ENCODE data around the gene CEP170B. TPM values are rescaled to one million over a fixed set of nuclear protein-coding genes. Genes with fewer than 3 reads are reported as not detected.

The CEP170B gene
- total RNA-seq, 1 experiment from 2014 or later = 14.4 TPM

DNA sequence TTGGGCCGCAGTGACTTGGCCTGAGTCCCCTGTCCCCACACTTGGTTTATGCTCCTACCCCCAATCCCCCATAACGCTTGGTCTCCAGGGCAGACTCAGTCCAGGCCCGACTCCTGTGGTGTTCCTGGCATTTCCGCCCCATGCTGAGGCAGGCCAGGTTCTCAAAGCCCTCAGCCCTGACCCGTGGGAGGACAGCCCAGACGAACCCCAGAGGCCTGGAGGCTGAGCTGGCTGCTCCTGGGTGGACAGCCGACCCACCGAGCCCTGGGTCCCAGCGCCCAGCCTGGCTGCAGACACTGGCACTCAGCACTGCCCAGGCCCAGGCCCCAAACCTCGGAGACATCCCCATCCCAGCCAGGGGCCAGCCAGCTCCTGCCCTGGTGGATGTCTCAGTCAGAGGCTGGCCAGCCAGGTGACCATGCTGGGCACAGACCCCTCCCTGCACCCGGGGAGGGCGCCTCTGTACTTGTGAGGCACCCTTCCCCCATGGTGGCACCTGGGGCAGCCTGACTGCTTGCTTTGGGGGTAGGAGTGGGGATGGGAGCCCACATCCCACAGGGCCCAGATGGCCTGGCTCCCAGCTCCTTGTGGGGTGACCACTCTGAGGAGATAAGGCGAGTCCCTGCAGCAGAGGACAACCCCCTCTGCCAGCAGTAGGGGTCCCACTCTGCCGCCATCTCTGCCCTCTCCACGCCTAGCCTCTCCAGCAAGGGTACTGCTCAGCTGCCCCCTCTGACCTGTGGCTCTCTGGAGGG is 61.0 kb downstream of the CEP170B start:
- no peak for DNase-seq (ENCODE audit: low spot score)
- in situ Hi-C loops (cut with HindIII; ENCODE audit: low sequenced_read_pairs) = no loop called here

DNA sequence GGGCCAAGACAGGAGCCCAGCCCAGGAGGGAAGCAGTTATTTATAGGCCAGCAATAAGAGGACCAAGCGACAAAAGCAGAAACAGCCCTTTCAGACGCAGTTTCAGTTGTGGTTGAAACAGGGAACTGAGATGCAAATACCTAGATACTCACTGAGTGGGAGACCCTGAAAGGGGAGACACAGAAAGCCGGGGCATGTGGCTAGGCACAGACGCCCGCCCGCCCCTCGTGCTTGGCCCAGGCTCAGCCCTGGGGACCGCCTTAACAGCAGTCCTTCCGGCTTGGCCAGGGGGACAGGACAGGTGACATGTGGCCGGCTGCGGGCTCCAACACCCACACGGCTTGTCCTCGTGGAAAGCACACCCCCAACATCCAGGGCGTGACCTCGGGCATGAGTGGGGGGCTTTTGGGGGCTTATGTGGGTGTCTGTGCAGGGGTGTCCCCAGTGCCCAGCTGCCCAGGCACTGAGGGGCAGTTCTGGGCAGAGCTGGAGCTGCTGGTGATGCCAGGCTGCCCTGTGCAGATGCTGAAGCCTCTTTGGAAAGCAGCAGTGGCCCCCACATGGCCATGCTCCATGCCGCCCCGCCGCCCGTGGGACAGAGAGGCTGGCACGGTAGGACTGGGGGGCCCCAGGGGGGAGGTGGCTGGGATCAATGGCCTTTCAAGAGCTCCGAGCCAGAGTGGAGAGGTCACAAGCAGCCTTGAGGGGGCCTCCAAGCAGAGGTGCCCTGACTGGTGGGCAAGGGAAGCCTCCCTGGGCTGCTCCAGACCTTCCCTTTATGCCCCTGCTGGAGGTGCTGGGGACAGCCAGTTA is 61.8 kb downstream of the CEP170B start:
- no peak for DNase-seq (ENCODE audit: low spot score)
- in situ Hi-C loops (cut with HindIII; ENCODE audit: low sequenced_read_pairs) = no loop called here

DNA sequence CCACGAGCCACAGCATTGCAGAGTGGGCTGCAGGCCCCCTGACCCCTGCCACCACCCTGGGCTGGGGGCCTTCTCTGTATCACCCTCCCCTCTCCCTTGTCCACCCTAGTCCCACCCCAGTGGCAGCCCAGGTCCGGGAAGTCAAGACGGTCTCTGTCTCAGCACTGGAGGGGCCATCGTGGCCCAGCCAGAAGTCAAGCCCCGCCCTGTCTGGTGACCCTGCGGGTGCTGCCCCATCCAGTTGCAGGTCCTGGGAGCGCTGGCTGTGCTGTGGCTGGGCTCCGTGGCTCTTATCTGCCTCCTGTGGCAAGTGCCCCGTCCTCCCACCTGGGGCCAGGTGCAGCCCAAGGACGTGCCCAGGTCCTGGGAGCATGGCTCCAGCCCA is 62.4 kb downstream of the CEP170B start:
- in situ Hi-C loops (cut with HindIII; ENCODE audit: low sequenced_read_pairs) = no loop called here
- no peak for DNase-seq (ENCODE audit: low spot score)

DNA sequence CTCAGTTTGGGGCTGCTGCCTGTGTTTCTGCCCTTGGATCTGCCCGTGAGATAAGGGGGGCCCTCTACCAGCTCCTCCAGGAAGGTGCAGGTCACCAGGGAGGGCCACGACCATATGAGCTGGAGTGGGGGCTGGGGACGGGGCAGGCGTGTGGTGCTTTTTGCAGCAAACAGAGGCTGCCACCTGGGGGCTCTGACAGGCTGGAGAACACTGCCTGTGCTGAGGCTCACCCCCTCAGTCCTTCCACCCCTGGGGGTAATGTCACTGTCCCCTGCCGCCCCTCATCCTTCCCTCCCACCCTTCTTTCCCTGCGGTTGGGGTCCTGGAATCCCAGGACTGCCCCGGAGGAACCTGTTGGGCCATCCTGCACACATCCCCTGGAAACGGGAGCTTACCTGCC is 62.8 kb downstream of the CEP170B start:
- in situ Hi-C loops (cut with HindIII; ENCODE audit: low sequenced_read_pairs) = no loop called here
- DNase-seq (ENCODE audit: low spot score) = no peak

DNA sequence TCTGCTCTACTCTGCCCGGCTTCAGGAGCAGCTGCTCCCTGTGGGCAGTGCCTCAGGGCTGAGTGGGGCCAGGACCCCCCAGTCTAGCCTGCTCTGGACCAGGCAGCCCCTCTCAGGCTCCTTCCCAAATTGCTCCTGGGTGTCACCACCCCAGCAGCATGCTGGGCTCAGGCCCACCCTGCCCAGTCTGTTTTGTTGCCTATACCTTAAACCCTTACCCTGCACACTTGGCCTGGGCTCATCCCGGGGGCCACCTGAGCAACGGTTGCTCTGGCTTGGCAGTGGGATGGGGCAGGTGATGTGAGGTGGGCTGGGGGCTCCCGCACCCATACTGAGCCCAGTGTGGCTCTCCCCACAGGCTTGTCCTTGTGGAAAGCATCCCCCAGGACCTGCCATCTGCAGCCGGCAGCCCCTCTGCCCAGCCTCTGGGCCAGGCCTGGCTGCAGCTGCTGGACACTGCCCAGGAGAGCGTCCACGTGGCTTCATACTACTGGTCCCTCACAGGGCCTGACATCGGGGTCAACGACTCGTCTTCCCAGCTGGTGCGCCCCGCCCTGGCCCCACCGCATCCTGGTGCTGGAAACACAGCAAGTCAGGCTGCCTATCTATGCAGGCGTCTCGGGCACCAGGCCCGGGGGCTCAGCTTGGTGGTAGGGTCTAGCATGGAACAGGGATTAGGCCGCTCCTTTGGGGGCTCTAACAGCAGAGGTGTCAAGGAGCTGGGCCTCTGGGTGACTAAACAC is 63.5 kb downstream of the CEP170B start:
- in situ Hi-C loops (cut with HindIII; ENCODE audit: low sequenced_read_pairs) = no loop called here
- no peak for DNase-seq (ENCODE audit: low spot score)

DNA sequence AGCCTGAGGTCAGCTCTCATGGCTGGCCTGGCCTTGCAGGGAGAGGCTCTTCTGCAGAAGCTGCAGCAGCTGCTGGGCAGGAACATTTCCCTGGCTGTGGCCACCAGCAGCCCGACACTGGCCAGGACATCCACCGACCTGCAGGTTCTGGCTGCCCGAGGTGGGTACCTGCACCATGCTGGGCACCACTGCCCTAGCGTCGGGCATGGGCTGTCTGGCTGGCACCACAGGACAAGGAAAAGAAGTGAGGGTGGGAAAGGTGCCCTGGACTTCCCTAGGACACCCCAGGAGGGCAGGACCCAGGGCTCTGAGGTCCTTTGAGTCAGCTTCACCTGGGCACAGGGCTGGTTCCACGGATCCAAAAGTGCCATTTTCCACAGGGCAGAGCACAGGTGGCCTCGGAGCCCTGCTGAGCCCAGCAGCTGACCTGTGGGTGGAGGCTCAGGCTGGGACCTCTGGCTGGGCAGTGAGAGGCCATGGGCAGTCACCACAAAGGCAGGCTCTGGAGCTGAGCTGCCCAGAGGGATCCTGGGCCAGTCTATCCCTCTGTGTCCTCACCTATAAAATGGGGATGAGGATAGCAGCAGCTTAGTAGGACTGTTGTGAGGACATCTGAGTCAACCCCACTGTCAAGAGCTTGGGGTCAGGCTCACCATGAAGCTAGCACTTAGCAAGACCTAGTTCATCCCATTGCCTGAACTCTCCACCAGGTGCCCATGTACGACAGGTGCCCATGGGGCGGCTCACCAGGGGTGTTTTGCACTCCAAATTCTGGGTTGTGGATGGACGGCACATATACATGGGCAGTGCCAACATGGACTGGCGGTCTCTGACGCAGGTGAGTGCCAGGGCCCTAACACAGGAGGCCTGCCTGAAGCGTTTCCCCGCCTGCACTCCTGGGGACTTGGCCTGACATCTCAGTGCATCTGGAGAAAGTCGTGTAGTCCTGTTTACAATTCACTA is 64.5 kb downstream of the CEP170B start:
- DNase-seq (ENCODE audit: low spot score) = no peak
- in situ Hi-C loops (cut with HindIII; ENCODE audit: low sequenced_read_pairs) = loop anchor here (10.0 kb wide), 3 partner anchors 105 to 215 kb away; no protein-coding TSS in a partner anchor

DNA sequence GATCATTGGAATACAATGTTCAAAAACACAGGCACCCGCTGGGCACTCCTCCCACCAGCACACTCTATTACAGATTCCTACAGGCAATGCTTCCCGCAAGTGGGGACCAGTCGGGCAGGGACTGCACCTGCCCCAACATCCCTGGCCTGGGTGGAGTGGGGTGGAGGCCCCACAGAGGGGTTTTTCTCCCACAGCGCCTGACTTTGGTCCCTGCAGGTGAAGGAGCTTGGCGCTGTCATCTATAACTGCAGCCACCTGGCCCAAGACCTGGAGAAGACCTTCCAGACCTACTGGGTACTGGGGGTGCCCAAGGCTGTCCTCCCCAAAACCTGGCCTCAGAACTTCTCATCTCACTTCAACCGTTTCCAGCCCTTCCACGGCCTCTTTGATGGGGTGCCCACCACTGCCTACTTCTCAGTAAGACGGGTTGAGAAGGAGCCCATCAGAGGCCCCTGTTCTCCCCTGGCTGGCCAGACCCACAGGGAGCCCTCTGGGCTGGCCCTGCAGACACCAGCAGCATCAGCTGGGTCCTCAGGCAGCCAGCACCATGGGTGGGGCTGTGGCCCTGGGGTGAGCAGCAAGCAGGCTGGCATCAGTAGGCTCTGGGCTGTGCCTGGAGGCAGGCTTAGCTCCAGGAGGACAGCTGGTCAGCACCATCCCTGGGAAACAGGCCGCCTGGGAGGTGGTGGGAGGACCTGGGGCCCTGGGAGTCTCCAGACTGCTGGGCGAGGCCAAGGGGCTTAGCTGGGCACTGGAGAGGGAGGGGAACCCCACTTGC is 65.6 kb downstream of the CEP170B start:
- in situ Hi-C loops (cut with HindIII; ENCODE audit: low sequenced_read_pairs) = loop anchor here (10.0 kb wide), 3 partner anchors 106 to 216 kb away; no protein-coding TSS in a partner anchor
- DNase-seq (ENCODE audit: low spot score) = no peak

DNA sequence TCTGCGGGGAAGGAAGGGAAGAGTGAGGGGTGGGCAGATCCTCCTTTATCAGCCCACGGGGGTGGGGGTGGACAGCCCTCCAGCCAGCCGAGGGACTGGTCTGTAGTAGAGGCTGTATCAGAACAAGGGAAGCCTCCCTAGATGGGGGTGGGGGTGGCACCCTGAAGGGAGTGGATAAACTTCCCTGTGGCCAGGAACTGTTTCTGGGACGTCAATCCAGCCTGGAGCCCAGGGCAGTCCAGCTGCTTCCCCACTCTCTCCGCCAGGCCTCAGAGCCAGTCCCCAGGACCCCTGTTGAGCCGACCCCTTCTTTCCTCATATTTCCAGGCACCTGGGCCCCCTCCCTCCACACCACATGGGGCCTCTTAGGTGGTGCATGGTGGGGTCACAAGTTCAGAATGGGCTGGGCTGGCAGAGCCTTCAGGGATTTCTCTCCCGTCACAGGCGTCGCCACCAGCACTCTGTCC is 66.3 kb downstream of the CEP170B start:
- in situ Hi-C loops (cut with HindIII; ENCODE audit: low sequenced_read_pairs) = loop anchor here (10.0 kb wide), 3 partner anchors 107 to 217 kb away; no protein-coding TSS in a partner anchor
- no peak for DNase-seq (ENCODE audit: low spot score)

DNA sequence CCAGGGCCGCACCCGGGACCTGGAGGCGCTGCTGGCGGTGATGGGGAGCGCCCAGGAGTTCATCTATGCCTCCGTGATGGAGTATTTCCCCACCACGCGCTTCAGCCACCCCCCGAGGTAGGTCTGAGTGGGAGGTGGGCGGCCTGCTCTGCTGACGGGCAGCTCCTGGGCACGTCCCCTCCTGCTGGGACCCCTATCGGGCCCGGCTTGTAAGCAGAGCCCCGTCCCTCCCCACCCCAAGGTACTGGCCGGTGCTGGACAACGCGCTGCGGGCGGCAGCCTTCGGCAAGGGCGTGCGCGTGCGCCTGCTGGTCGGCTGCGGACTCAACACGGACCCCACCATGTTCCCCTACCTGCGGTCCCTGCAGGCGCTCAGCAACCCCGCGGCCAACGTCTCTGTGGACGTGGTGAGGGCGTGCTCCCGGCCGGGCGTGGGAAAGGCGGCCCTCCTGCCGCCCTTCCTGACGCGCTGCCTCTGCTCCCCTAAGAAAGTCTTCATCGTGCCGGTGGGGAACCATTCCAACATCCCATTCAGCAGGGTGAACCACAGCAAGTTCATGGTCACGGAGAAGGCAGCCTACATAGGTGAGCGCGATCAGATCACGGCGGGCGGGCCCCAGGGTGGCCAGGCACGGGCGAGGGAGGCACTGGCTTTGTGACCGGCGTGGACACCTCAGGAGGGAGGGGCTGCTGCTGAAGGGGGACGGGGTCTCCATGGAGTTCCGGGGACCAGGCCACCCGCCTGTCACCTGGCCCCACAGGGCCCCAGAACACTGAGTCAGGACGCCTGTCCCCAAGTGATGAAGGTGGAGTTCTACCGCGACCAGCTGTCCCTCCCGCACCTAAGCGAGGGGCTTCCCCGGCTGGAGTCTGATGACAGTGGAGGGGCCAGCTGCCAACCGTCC is 67.0 kb downstream of the CEP170B start:
- peak; percentile 28 for DNase-seq (ENCODE audit: low spot score)
- in situ Hi-C loops (cut with HindIII; ENCODE audit: low sequenced_read_pairs) = loop anchor here (10.0 kb wide), 3 partner anchors 107 to 217 kb away; no protein-coding TSS in a partner anchor

DNA sequence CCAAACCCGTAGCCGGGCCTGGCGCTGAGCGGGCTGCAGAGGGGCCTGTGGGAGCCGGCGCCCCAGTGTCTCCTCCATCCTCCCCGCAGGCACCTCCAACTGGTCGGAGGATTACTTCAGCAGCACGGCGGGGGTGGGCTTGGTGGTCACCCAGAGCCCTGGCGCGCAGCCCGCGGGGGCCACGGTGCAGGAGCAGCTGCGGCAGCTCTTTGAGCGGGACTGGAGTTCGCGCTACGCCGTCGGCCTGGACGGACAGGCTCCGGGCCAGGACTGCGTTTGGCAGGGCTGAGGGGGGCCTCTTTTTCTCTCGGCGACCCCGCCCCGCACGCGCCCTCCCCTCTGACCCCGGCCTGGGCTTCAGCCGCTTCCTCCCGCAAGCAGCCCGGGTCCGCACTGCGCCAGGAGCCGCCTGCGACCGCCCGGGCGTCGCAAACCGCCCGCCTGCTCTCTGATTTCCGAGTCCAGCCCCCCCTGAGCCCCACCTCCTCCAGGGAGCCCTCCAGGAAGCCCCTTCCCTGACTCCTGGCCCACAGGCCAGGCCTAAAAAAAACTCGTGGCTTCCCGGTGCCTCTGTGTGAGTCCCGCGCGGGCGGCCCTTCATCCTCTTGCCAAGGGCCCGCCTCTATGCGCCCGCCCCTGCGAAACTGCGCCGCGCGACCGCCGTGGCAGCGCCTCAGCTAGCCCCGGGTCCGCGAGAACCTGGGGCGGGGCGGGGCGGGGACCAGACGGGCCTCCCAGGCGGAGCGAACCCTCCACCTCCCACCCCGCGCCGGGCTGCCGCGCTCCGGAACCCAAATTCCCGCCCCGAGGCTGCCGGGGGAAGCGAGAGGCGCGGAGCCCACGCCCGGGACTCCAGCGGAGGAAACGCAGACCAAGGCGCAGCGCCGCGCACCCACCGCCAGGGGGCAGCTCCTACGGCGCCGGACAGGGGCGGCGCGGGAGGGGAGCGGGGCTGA is 67.9 kb downstream of the CEP170B start:
- DNase-seq (ENCODE audit: low spot score) = peak; percentile 78
- in situ Hi-C loops (cut with HindIII; ENCODE audit: low sequenced_read_pairs) = loop anchor here (10.0 kb wide), 3 partner anchors 108 to 218 kb away; no protein-coding TSS in a partner anchor

DNA sequence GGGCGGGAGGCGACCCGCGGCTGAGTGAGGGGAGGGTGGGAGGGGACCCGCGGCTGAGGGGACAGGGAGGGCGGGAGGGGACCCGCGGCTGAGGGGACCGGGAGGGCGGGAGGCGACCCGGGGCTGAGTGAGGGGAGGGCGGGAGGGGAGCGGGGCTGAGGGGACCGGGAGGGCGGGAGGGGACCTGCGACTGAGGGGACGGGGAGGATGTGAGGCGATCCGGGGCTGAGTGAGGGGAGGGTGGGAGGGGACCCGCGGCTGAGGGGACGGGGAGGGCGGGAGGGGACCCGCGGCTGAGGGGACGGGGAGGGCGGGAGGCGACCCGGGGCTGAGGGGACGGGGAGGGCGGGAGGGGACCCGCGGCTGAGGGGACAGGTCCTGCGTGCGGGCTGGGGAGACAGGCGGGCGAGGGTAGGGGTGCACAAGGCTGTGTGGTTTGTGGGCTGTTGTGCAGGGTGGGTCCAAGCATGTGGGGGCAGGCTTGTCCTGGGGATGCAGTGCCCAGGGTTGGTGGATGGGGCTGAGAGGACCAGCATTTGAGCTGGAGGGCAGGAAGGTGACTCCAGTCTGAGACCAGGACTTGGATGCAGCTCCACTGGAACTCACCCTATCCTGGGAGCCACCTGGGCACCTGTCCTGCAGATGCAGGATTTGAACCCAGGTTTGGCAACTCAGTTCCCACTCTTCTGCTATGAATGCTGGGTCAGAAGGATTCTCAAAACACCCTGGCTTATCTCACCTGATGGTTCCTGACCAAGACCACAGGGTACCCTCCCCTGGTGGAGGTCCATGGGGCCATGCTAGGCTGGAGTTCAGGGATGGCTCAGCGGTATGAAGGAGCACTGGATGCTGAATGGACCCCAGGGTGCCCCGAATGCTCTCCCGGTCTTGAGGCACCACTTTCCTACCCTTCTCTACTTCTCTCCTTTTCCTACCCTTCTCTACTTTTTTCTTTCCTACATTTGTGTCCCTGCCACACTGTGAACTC is 69.0 kb downstream of the CEP170B start:
- in situ Hi-C loops (cut with HindIII; ENCODE audit: low sequenced_read_pairs) = loop anchor here (10.0 kb wide), 3 partner anchors 109 to 219 kb away; no protein-coding TSS in a partner anchor

DNA sequence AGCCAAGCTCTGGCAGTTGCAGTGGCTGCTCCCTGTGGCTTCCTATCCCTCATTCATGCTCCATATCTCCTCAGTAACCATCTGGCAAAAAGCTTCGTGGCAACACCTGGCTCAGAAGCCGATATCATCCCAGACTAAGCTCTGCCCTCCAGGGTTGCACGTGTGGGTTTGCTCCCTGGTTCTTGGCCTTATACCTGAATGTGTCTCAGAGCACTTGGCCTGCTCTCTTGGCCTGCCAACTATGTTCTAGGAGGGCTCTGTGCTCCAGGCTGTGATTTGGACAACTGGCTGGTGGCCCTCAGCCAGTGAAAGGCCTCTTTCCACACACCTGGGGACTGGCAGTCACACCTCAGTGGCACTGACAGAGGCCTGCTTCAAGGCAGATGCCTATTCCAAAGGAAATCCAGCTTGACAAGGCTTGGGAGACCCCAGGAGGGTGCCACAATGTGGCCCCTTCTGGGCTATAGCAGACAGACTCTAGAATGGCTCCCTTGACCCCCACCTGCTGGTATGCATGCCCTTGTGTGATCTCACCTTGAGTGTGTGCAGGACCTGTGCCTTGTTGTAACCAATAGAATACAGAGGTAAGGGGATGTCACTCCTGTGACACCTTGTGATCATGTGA is 70.1 kb downstream of the CEP170B start:
- DNase-seq (ENCODE audit: low spot score) = no peak
- in situ Hi-C loops (cut with HindIII; ENCODE audit: low sequenced_read_pairs) = loop anchor here (5.0 to 10.0 kb wide), 4 partner anchors 110 to 220 kb away; no protein-coding TSS in a partner anchor

More for the DNA sequence above, 69.0 kb downstream of the CEP170B start:
- no peak for DNase-seq (ENCODE audit: low spot score)

DNA sequence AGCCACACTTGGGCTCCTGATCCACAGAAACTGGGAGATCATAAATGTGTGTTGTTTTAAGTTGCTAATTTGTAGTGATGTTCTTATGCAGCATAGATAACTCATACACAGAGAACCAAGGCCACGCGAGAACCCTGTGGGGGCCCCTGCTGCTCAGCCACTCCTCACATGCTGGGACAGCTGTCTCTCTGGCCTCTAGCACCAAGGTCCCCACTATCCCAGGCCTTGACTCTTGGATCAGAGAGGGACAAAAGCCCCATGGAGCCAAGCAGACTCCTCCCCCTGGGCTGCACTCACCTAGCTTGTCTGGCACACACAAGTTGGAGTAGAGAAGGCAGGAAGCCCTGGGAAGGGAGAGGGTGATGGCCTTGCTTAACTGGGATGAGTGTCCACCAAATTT is 70.9 kb downstream of the CEP170B start:
- in situ Hi-C loops (cut with HindIII; ENCODE audit: low sequenced_read_pairs) = loop anchor here (5.0 to 10.0 kb wide), 4 partner anchors 111 to 221 kb away; no protein-coding TSS in a partner anchor
- no peak for DNase-seq (ENCODE audit: low spot score)
